HCT116 (cell line): ENCODE data around the gene ERVH48-1. TPM values are rescaled to one million over a fixed set of nuclear protein-coding genes. Genes with fewer than 3 reads are reported as not detected.
"Not testable (repeated sequence)": the region's sequence is repeated elsewhere in the genome, so short reads cannot be mapped to it uniquely, and the experiment has no call there.

Experiments used
- ATAC-seq: fragments of 200-7000 bp; cut with Tn5 transposase; 2 replicates; pipeline ENCODE4 v1.9.1; 2020; ENCODE audit warnings: mild to moderate bottlenecking, moderate library complexity
- BruUV-seq: library from RNA; stranded (reverse); fragments of 400-500 nt; replicated peaks from 2 replicates; lab custom pipeline; 2021; lab: Mats Ljungman, UMichigan
- CTCF ChIA-PET: fragments of 300-600 bp; sonication (Branson Sonifier 250); formaldehyde crosslinking; loops from one replicate; lab custom pipeline; 2021; ENCODE audit warnings: antibody characterized with exemption; lab: Charles Lee
- POLR2A ChIA-PET: fragments of 300-600, 350-600 bp; sonication (Branson Sonifier 250); formaldehyde crosslinking; loops from one replicate; lab custom pipeline; 2021; ENCODE audit warnings: antibody characterized with exemption; lab: Charles Lee
- RAD21 ChIA-PET, 2 experiments: fragments of 300-600 bp; sonication (Branson Sonifier 250); formaldehyde crosslinking; loops; one replicate each; lab custom pipeline; 2023; ENCODE audit warnings: low total read pairs in 2 of 2; ENCODE audit not compliant: uncharacterized antibody in 2 of 2, unreplicated experiment in 2 of 2, low non-redundant PET in 1 of 2; lab: Charles Lee
- DNase-seq: peaks from one replicate; pipeline ENCODE4 v3.0.0-alpha.2; 2010; ENCODE audit warnings: low read depth, low spot score
- H2AFZ ChIP-seq: fragments of 200-600 bp; shearing (Covaris generic), sonication (generic); 2 replicates; pipeline ENCODE4 v1.6.1; 2017; ENCODE audit warnings: low read depth, mixed run types, mixed read lengths, antibody characterized with exemption, low read length; ENCODE audit not compliant: poor library complexity, severe bottlenecking
- H3K27ac ChIP-seq: 2 replicates; pipeline ENCODE4 v1.5.1; 2012; ENCODE audit warnings: low read depth, low read length
- H3K27me3 ChIP-seq: fragments of 200-600 bp; sonication (generic); 2 replicates; pipeline ENCODE4 v1.6.1; 2016; ENCODE audit warnings: mixed run types, low read length, mixed read lengths; ENCODE audit not compliant: insufficient read depth
- H3K36me3 ChIP-seq, 2 experiments: fragments of 200-500 bp in 1 of 2; fragments of 200-600 bp in 1 of 2; sonication (Bioruptor generic) in 1 of 2; sonication (generic) in 1 of 2; 2 replicates each; pipeline versions ENCODE4 v1.5.1 to v1.6.1; 2014 to 2016; ENCODE audit warnings: low read length in 2 of 2, inconsistent platforms in 1 of 2, mixed read lengths in 1 of 2, mixed run types in 1 of 2; ENCODE audit not compliant: insufficient read depth in 2 of 2, control insufficient read depth in 1 of 2
- H3K4me1 ChIP-seq, 2 experiments: fragments of 200-600 bp in 1 of 2; sonication (generic) in 1 of 2; 2 replicates each; pipeline versions ENCODE4 v1.5.1 to v1.6.1; 2012 to 2017; ENCODE audit warnings: low read length in 2 of 2, inconsistent platforms in 1 of 2, mild to moderate bottlenecking in 1 of 2, mixed read lengths in 1 of 2, mixed run types in 1 of 2, moderate library complexity in 1 of 2; ENCODE audit not compliant: insufficient read depth in 2 of 2, control insufficient read depth in 1 of 2
- H3K4me2 ChIP-seq: fragments of 200-600 bp; sonication (generic); 2 replicates; pipeline ENCODE4 v1.6.1; 2017; ENCODE audit warnings: mixed run types, low read length, mixed read lengths
- H3K4me3 ChIP-seq, 2 experiments: fragments of 200-600 bp in 1 of 2; sonication (generic) in 1 of 2; replicated peaks in 1 of 2; 2 replicates each; pipeline ENCODE4 v1.5.1; 2011 to 2016; ENCODE audit warnings: low read length in 2 of 2, control low read depth in 1 of 2, low read depth in 1 of 2, mild to moderate bottlenecking in 1 of 2, mixed read lengths in 1 of 2, mixed run types in 1 of 2
- H3K79me2 ChIP-seq: fragments of 200-600 bp; sonication (generic); 2 replicates; pipeline ENCODE4 v1.6.1; 2017; ENCODE audit warnings: mild to moderate bottlenecking, mixed run types, low read length, moderate library complexity, mixed read lengths; ENCODE audit not compliant: insufficient read depth
- H3K9ac ChIP-seq: fragments of 200-600 bp; sonication (generic); 2 replicates; pipeline ENCODE4 v1.6.1; 2016; ENCODE audit warnings: low read length, mixed read lengths
- H3K9me2 ChIP-seq: fragments of 200-600 bp; sonication (generic), shearing (Covaris generic); 2 replicates; pipeline ENCODE4 v1.6.1; 2017; ENCODE audit warnings: mixed run types, mild to moderate bottlenecking, moderate library complexity; ENCODE audit not compliant: insufficient read depth
- H3K9me3 ChIP-seq, 2 experiments: fragments of 200-500 bp in 1 of 2; fragments of 200-600 bp in 1 of 2; sonication (Bioruptor generic) in 1 of 2; sonication (generic) in 1 of 2; 2 replicates each; pipeline ENCODE4 v1.6.1; 2014 to 2017; ENCODE audit warnings: low read length in 2 of 2, mixed read lengths in 2 of 2, inconsistent platforms in 1 of 2, low read depth in 1 of 2, mild to moderate bottlenecking in 1 of 2, mixed run types in 1 of 2, moderate library complexity in 1 of 2; ENCODE audit not compliant: control insufficient read depth in 1 of 2, insufficient read depth in 1 of 2
- H4K20me1 ChIP-seq: fragments of 200-600 bp; sonication (generic), shearing (Covaris generic); 2 replicates; pipeline ENCODE4 v1.6.1; 2017; ENCODE audit warnings: mixed run types, mild to moderate bottlenecking, moderate library complexity; ENCODE audit not compliant: insufficient read depth
- FOSL1 ChIP-seq: IDR thresholded peaks from 2 replicates; pipeline ENCODE4 v1.6.1; 2012; ENCODE audit warnings: low read depth
- POLR2A ChIP-seq: IDR thresholded peaks from 2 replicates; pipeline ENCODE4 v1.7.0; 2011; ENCODE audit warnings: borderline replicate concordance; ENCODE audit not compliant: insufficient read depth, insufficient read length; ENCODE audit errors: extremely low read depth
- RAD21 ChIP-seq: IDR thresholded peaks from 2 replicates; pipeline ENCODE4 v1.6.1; 2012; ENCODE audit warnings: low read depth, mild to moderate bottlenecking
- REST ChIP-seq: IDR thresholded peaks from 2 replicates; pipeline ENCODE4 v1.6.1; 2012; ENCODE audit warnings: low read depth
- SIN3A ChIP-seq: IDR thresholded peaks from 2 replicates; pipeline ENCODE4 v1.6.1; 2012; ENCODE audit warnings: low read depth
- YY1 ChIP-seq: IDR thresholded peaks from 2 replicates; pipeline ENCODE4 v1.6.1; 2011; ENCODE audit warnings: low read length, low read depth, moderate library complexity, mild to moderate bottlenecking; ENCODE audit not compliant: insufficient replicate concordance; ENCODE audit errors: extremely low read depth
- intact Hi-C: fragments of 100-400 bp; cut with micrococcal nuclease; formaldehyde crosslinking; loops from 2 replicates; pipeline ENCODE4 v1.10.0; 2022
- total RNA-seq: library from RNA; stranded (reverse); gene quantifications from one replicate; pipeline ENCODE4 v1.2.1, GENCODE V29; 2021; ENCODE audit not compliant: unreplicated experiment

ERVH48-1 gene
- total RNA-seq, 1 experiment from 2014 or later: not detected

GRCh38 chr21:42913476-42913875 lies 12.0 kb downstream of the ERVH48-1 start:
- BruUV-seq: no TSS peak
- intact Hi-C loops: no loop called here

GRCh38 chr21:42911920-42912319 lies 13.5 kb downstream of the ERVH48-1 start:
- H3K79me2 ChIP-seq, H3K27ac ChIP-seq, H3K27me3 ChIP-seq, BruUV-seq, DNase-seq, H3K9me3 ChIP-seq, H3K4me2 ChIP-seq, CTCF ChIA-PET, RAD21 ChIA-PET, H3K4me3 ChIP-seq, H2AFZ ChIP-seq, H4K20me1 ChIP-seq, ATAC-seq, POLR2A ChIA-PET, H3K4me1 ChIP-seq, H3K9ac ChIP-seq, intact Hi-C loops, H3K9me2 ChIP-seq: not testable (repeated sequence)
- H3K36me3 ChIP-seq: peaks cover under 1 to 16% of the 10 kb centered on the region in 2 experiments; a peak in 3 of 4 replicates

More at GRCh38 chr21:42913476-42913875, 12.0 kb downstream of the ERVH48-1 start:
- ChIA-PET RAD21 (no interaction called here), CTCF (no interaction called here), POLR2A (no interaction called here)
- DNase-seq (no peak), ATAC-seq (no peak; the same call in 1 of the 2 replicates)
- Histone ChIP-seq H3K4me1 (no peaks in the 10 kb centered on the region), H2AFZ (no peak overlapping the region), H3K9me2 (no peaks in the 10 kb centered on the region), H3K79me2 (no peaks in the 10 kb centered on the region), H4K20me1 (no peaks in the 10 kb centered on the region), H3K36me3 (peaks cover 0 to 13% of the 10 kb centered on the region in 2 experiments; a peak in 3 of 4 replicates), H3K27me3 (no peaks in the 10 kb centered on the region), H3K9ac (no peak overlapping the region), H3K9me3 (no peaks in the 10 kb centered on the region), H3K4me3 (no peak overlapping the region), H3K27ac (no peak overlapping the region), H3K4me2 (no peak overlapping the region)
- TF ChIP-seq POLR2A: no peak
- no peak for TF ChIP-seq REST
- no peak for TF ChIP-seq YY1
- no peak for TF ChIP-seq SIN3A
- TF ChIP-seq FOSL1: no peak
- TF ChIP-seq RAD21: no peak

GRCh38 chr21:42908484-42908883 lies 16.9 kb downstream of the ERVH48-1 start:
- CTCF ChIA-PET, H4K20me1 ChIP-seq, H3K4me3 ChIP-seq, H2AFZ ChIP-seq, H3K4me2 ChIP-seq, H3K9me2 ChIP-seq, H3K4me1 ChIP-seq, ATAC-seq, intact Hi-C loops, H3K9ac ChIP-seq, DNase-seq, H3K9me3 ChIP-seq, POLR2A ChIA-PET, H3K27ac ChIP-seq, RAD21 ChIA-PET, H3K27me3 ChIP-seq, BruUV-seq: not testable (repeated sequence)
- Histone ChIP-seq H3K79me2 (peaks cover 18% of the 10 kb centered on the region; the same call in 1 of the 2 replicates), H3K36me3 (peaks cover 17 to 33% of the 10 kb centered on the region in 2 experiments; a peak in 3 of 4 replicates)
